ENCODE results near the gene AQP3. TPM values are rescaled to one million over a fixed set of nuclear protein-coding genes. Genes with fewer than 3 reads are reported as not detected.
"Not testable (repeated sequence)": the region's sequence is repeated elsewhere in the genome, so short reads cannot be mapped to it uniquely, and the experiment has no call there.

Gene AQP3
- total RNA-seq, 1 experiment from 2014 or later, result 1.0 TPM

GRCh38 chr9:33426843-33427293 is 20.5 kb downstream of the AQP3 start:
- ATAC-seq (peak; percentile 24; the same call in 1 of the 2 replicates), DNase-seq (ENCODE audit: low read depth, low spot score) (no peak)
- no peak for TF ChIP-seq POLR2AphosphoS5 (IDR thresholded peaks at IDR 0.05; ENCODE audit: low read depth, low read length)
- no peak for TF ChIP-seq REST (IDR thresholded peaks at IDR 0.05; ENCODE audit: insufficient read depth in 1 of 2, low read depth in 2 of 2, low read length in 1 of 2)
- no peak for TF ChIP-seq SIN3A (IDR thresholded peaks at IDR 0.05; ENCODE audit: borderline replicate concordance, insufficient read depth, low read depth, low read length)
- no peak for TF ChIP-seq CTCF (IDR thresholded peaks at IDR 0.05)
- no peak for TF ChIP-seq TCF7L2 (IDR thresholded peaks at IDR 0.05; ENCODE audit: low read depth, low read length)
- Histone ChIP-seq H3K9me3 (ENCODE audit: control insufficient read depth, insufficient read depth, low read depth, low read length) (no peaks in the 10 kb centered on the region), H3K4me1 (ENCODE audit: control insufficient read depth, insufficient read depth, low read length) (peaks cover 4% of the 10 kb centered on the region; the same call in 1 of the 2 replicates), H3K27me3 (ENCODE audit: control insufficient read depth, insufficient read depth, low read length) (no peaks in the 10 kb centered on the region), H3K36me3 (ENCODE audit: control insufficient read depth, insufficient read depth, low read length) (no peaks in the 10 kb centered on the region), H3K27ac (ENCODE audit: low read length) (no peak overlapping the region), H3K4me3 (ENCODE audit: low read depth in 2 of 2, low read length in 2 of 2) (no peak overlapping the region)
- CTCF ChIA-PET, result no interaction called here
- BruUV-seq (replicated peaks), result no TSS peak
- in situ Hi-C loops (cut with HindIII; ENCODE audit: low pct_unique_long_range_greater_than_20kb, low sequenced_read_pairs), result no loop called here
- POLR2A ChIA-PET, result no interaction called here
- intact Hi-C loops (cut with micrococcal nuclease; ENCODE audit: unreplicated experiment), result no loop called here

- Histone ChIP-seq H3K27ac (ENCODE audit: low read length) (no peak overlapping the region), H3K36me3 (ENCODE audit: control insufficient read depth, insufficient read depth, low read length) (no peaks in the 10 kb centered on the region), H3K27me3 (ENCODE audit: control insufficient read depth, insufficient read depth, low read length) (no peaks in the 10 kb centered on the region), H3K9me3 (ENCODE audit: control insufficient read depth, insufficient read depth, low read depth, low read length) (no peaks in the 10 kb centered on the region), H3K4me1 (ENCODE audit: control insufficient read depth, insufficient read depth, low read length) (peaks cover 4% of the 10 kb centered on the region; the same call in 1 of the 2 replicates), H3K4me3 (ENCODE audit: low read depth in 2 of 2, low read length in 2 of 2) (no peak overlapping the region)
- BruUV-seq (replicated peaks), result no TSS peak
- POLR2A ChIA-PET, result no interaction called here
- intact Hi-C loops (cut with micrococcal nuclease; ENCODE audit: unreplicated experiment) (no loop called here), in situ Hi-C loops (cut with HindIII; ENCODE audit: low pct_unique_long_range_greater_than_20kb, low sequenced_read_pairs) (no loop called here)
- DNase-seq (ENCODE audit: low read depth, low spot score) (no peak), ATAC-seq (no peak)
- TF ChIP-seq TCF7L2 (IDR thresholded peaks at IDR 0.05; ENCODE audit: low read depth, low read length) (no peak), SIN3A (IDR thresholded peaks at IDR 0.05; ENCODE audit: borderline replicate concordance, insufficient read depth, low read depth, low read length) (no peak), POLR2AphosphoS5 (IDR thresholded peaks at IDR 0.05; ENCODE audit: low read depth, low read length) (no peak), CTCF (IDR thresholded peaks at IDR 0.05) (no peak), REST (IDR thresholded peaks at IDR 0.05; ENCODE audit: insufficient read depth in 1 of 2, low read depth in 2 of 2, low read length in 1 of 2) (no peak)
- CTCF ChIA-PET, result interaction anchor here (0.7 kb wide), 1 partner anchor 23 kb away, joined by 5 read pairs; no protein-coding TSS in a partner anchor
Observed at GRCh38 chr9:33425128-33425533, 22.3 kb downstream of the AQP3 start.

GRCh38 chr9:33424492-33424891 is 22.9 kb downstream of the AQP3 start:
- intact Hi-C loops (cut with micrococcal nuclease; ENCODE audit: unreplicated experiment); BruUV-seq (replicated peaks); H3K27me3 ChIP-seq (ENCODE audit: control insufficient read depth, insufficient read depth, low read length); H3K9me3 ChIP-seq (ENCODE audit: control insufficient read depth, insufficient read depth, low read depth, low read length); POLR2A ChIA-PET; H3K36me3 ChIP-seq (ENCODE audit: control insufficient read depth, insufficient read depth, low read length); H3K4me3 ChIP-seq (ENCODE audit: low read depth in 2 of 2, low read length in 2 of 2); DNase-seq (ENCODE audit: low read depth, low spot score); ATAC-seq; in situ Hi-C loops (cut with HindIII; ENCODE audit: low pct_unique_long_range_greater_than_20kb, low sequenced_read_pairs); CTCF ChIA-PET; H3K4me1 ChIP-seq (ENCODE audit: control insufficient read depth, insufficient read depth, low read length); H3K27ac ChIP-seq (ENCODE audit: low read length): not testable (repeated sequence)

GRCh38 chr9:33424043-33424442 is 23.4 kb downstream of the AQP3 start:
- H3K4me3 ChIP-seq (ENCODE audit: low read depth in 2 of 2, low read length in 2 of 2); H3K9me3 ChIP-seq (ENCODE audit: control insufficient read depth, insufficient read depth, low read depth, low read length); DNase-seq (ENCODE audit: low read depth, low spot score); ATAC-seq; H3K27me3 ChIP-seq (ENCODE audit: control insufficient read depth, insufficient read depth, low read length); H3K27ac ChIP-seq (ENCODE audit: low read length); H3K4me1 ChIP-seq (ENCODE audit: control insufficient read depth, insufficient read depth, low read length); intact Hi-C loops (cut with micrococcal nuclease; ENCODE audit: unreplicated experiment); H3K36me3 ChIP-seq (ENCODE audit: control insufficient read depth, insufficient read depth, low read length); BruUV-seq (replicated peaks); CTCF ChIA-PET; POLR2A ChIA-PET; in situ Hi-C loops (cut with HindIII; ENCODE audit: low pct_unique_long_range_greater_than_20kb, low sequenced_read_pairs): not testable (repeated sequence)
